Measurements from ENCODE around the gene LRRN4.

DNA sequence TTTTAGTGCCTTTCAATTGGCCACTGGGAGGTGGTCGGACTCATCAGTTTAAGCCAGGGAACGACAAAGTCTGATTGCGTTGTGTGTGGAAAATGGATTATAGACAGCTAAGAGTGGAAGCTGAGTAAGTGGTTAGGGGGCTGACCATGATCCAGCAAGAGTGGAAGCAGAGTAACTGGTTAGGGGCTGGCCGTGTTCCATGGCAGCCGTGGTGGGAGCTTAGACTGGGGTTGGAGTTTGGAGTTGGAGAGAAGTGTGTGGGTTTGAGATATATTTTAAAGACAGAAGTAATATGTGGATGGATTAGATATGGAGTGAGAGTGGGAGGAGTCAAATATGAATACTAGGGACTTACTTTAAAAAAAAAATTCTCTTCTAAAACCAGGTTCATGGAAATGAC, 41.7 kb downstream of the LRRN4 start:
- TF ChIP-seq, protein P1, sequence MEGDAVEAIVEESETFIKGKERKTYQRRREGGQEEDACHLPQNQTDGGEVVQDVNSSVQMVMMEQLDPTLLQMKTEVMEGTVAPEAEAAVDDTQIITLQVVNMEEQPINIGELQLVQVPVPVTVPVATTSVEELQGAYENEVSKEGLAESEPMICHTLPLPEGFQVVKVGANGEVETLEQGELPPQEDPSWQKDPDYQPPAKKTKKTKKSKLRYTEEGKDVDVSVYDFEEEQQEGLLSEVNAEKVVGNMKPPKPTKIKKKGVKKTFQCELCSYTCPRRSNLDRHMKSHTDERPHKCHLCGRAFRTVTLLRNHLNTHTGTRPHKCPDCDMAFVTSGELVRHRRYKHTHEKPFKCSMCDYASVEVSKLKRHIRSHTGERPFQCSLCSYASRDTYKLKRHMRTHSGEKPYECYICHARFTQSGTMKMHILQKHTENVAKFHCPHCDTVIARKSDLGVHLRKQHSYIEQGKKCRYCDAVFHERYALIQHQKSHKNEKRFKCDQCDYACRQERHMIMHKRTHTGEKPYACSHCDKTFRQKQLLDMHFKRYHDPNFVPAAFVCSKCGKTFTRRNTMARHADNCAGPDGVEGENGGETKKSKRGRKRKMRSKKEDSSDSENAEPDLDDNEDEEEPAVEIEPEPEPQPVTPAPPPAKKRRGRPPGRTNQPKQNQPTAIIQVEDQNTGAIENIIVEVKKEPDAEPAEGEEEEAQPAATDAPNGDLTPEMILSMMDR (IDR thresholded peaks at IDR 0.05; ENCODE audit: low read depth, low read length), result no peak
- no peak for TF ChIP-seq EZH2phosphoT487 (IDR thresholded peaks at IDR 0.05; ENCODE audit: low read depth)
